AG10803 (cell line): ENCODE results near the gene ZFP64.
A peak's percentile ranks its signal among the peaks of the same experiment; 100 is the strongest.
"Not testable (repeated sequence)": the region's sequence is repeated elsewhere in the genome, so short reads cannot be mapped to it uniquely, and the experiment has no call there.

Source experiments
- DNase-seq: peaks from one replicate; pipeline ENCODE4 v3.0.0; 2010; ENCODE audit warnings: low read depth
- H3K4me3 ChIP-seq: 2 replicates; pipeline ENCODE4 v1.5.1; 2011; ENCODE audit warnings: mild to moderate bottlenecking, low read length, control low read depth
- CTCF ChIP-seq: conservative IDR thresholded peaks from 2 replicates; pipeline ENCODE4 v1.5.1; 2011; ENCODE audit warnings: mild to moderate bottlenecking, low read length, control low read depth, inconsistent platforms

The ZFP64 gene

DNA sequence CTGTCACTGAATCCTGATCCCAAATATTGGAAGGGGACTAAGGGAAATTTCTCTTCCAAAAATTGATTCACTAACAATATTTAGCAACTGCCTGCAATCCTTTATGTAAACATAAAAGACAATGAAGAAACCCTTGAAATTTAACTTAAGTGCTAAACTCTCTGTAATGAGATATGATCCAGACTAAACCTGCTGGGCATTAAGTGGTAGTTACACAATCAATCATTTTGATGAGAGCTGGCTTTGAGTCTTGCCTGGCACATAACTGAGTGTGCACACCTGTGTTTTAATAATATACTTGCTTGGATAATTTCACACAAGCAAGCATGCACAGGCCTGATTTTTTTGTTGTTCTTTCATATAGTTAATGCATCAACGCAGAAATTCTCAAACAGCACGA lies 9.8 kb upstream of the ZFP64 start:
- H3K4me3 ChIP-seq = no peak overlapping the region
- DNase-seq = no peak
- TF ChIP-seq CTCF = no peak

GRCh38 chr20:52200870-52201269 lies 9.3 kb upstream of the ZFP64 start:
- TF ChIP-seq CTCF = no peak
- DNase-seq = no peak
- no peak overlapping the region for H3K4me3 ChIP-seq

- no peak for DNase-seq
- H3K4me3 ChIP-seq = no peak overlapping the region
- TF ChIP-seq CTCF = no peak
These were observed 5.3 kb upstream of the ZFP64 start for GRCh38 chr20:52196845-52197244.

DNA sequence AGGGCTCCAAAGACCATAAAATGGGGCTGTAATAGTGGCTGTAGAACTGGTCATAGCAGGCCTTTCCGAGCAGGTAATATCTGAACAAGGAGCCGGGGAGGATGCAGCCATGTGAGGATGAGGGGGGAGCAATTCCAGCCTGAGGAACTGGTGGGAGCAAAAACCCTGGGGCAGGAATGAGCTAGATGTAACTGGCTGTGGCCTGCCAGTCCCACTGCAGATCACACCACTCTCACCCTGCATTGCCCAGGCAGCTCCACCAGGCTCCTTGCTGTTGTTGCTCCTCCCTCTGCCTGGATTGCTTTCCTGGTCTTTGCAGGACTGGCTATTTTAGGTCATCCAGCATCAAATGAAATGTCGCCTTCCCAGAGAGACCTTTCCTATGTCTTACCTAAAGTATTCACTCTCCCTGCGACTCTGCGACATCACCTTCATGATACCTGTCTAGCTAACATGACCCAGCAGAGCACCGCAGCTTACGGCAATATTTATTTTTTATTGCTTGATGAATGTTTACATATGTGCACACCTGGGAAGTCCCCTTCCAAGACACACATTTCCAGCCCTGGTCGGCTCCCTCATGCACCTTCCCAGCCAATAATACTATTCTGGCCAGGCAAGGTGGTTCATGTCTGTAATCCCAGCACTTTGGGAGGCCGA lies 2.4 kb upstream of the ZFP64 start:
- no peak for DNase-seq
- H3K4me3 ChIP-seq = no peak overlapping the region
- no peak for TF ChIP-seq CTCF

DNA sequence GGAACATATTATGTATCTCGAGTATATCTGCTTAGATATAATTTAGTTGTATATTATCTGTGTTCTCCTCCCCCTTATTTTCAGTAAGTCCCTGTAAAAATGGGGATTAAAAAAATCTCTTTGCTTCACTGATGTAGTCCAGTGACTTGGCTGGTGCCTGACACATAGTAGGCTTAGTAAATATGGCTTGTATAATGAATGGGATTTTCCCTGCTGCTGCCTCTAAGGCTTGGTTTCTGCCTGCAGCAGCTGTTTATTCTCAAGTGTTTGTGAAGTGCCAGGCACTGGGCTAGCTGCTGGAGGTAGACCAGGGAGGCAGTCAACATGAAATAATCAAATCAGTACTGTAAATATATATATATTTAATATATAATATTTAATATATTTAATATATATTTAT lies 1.6 kb upstream of the ZFP64 start:
- no peak overlapping the region for H3K4me3 ChIP-seq
- TF ChIP-seq CTCF = no peak
- DNase-seq = no peak

DNA sequence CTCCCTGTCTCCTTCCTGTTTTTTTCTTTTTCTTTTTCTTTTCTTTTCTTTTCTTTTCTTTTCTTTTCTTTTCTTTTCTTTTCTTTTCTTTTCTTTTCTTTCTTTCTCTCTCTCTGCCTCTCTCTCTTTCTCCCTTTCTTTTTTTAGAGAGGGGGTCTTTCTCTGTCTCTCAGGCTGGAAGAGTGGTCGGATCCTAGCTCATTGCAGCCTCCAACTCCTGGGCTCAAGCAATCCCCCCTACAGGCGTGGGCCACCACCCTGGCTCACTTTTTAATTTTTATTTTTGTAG lies 1.1 kb upstream of the ZFP64 start:
- peak overlapping the region; percentile 86 for H3K4me3 ChIP-seq
- DNase-seq = not testable (repeated sequence)

DNA sequence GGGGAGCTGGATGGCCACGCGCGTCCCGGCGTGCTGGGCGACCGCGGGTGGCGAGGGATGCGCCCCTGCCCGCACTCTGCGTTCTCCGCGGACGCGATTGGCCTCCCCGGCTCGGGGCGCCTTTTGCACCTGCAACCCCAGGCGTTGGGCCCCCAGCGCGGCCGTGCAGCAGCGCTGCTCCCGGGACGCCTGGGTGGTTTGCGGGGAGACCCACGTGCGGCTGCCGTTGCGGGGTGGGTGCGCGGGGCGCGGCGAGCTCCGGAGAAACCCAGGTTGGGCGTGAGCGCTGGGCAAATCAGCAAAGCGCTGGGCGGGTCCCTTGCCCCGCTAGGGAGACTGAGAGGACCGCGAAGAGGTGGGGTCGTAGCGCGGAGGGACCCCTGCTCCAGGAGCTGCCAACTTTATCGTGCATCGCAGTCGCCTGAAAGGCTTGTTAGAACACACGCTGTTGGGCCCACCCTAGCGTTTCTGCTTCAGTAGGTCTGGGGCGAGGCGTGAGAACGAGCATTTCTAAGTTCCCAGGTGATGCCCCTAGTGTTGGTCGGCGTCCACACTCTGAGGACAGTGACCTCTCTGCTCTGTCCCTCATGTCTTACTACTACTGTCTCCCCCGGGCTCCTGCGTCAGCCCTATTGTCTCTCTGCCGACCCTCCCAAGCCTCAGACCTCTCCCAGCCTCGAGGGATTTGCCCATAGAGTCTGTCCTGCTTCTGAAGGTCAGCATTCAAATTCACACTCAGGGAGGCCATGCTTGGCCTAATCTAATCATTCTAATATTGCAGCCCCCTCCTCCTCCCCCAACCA lies 538 bp upstream of the ZFP64 start:
- TF ChIP-seq CTCF = peak; percentile 36
- H3K4me3 ChIP-seq = peak overlapping the region; percentile 86
- no peak for DNase-seq
